DMS153 (cell line): Measurements from ENCODE around the gene HUNK.
"Not testable (repeated sequence)": the region's sequence is repeated elsewhere in the genome, so short reads cannot be mapped to it uniquely, and the experiment has no call there.

Source experiments
- DNase-seq: peaks from one replicate; lab custom pipeline; 2025; lab: John Stamatoyannopoulos, UW

HUNK gene

GRCh38 chr21:31872452-31873274, at the start of gene HUNK:
TSS of gene HUNK (plus strand) at chr21:31873020. CDS start at chr21:31873675, 655 bp downstream.
- peak; percentile 36 for DNase-seq

DNA sequence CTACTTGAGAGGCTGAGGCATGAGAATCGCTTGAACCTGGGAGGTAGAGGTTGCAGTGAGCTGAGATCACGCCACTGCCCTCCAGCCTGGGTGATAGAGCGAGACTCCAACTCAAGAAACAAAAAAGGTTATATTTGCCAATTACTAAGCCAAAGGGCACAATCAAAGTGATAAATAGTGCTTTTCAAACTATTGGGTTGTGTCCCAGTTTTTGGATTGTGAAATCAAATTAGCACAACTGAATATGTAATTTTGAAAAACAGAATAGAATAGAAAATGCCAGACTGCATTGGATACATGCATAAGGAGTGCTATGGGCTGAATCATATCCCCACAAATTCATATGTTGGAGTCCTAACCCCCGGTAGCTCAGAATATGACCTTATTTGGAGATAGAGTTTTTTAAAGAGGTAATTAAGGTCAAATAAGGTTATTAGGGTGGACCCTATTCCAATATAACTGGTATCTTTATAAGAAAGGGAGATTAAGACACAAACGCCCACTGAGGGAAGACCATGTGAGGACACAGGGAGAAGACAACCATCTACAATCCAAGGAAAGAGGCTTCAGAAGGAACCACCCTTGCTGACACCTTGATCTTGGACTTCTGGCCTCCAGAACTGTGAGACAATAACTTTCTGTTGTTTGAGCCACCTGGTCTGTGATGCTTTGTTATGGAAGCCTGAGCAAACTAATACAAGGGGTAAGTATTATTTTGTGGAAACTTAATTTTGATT, 42.9 kb upstream of the HUNK start:
- no peak for DNase-seq

- no peak for DNase-seq
Measured at GRCh38 chr21:31830701-31831100, 42.1 kb upstream of the HUNK start.

- DNase-seq = no peak
Measured at GRCh38 chr21:31837041-31837440, 35.8 kb upstream of the HUNK start.

DNA sequence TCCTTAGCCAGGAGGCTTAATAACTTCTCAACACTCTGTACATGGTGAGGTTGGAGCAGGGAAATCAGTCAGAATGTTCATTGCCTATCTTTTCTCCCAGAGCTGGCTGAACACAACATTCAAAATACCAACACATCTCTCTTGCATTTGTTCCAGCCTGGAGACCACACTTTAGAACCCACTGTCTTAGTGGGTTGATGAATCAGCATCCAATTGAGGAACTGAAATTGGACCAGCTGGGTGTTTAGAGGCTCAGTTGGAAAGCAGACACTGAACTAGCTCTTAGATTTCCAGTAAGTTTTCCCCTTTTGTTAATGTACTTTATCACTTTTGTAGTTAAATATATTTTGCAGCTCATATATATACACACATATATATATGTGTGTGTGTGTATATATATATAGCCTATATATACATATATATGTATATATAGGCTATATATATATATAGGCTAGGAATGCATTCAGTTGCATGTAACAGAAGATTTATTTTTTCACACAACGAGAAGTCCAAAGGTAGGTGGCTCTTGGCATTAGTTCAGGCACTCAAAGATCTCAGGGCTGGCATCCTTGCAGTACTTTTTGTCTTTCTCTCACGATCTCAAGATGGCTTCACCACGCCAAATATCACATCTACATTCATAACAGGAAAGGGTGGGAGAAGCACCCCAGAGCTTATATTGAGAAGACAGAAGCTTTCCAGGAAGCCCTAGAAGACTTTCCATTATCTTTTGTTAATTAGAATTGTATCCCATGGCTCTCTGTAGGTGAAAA, 35.0 kb upstream of the HUNK start:
- no peak for DNase-seq

DNA sequence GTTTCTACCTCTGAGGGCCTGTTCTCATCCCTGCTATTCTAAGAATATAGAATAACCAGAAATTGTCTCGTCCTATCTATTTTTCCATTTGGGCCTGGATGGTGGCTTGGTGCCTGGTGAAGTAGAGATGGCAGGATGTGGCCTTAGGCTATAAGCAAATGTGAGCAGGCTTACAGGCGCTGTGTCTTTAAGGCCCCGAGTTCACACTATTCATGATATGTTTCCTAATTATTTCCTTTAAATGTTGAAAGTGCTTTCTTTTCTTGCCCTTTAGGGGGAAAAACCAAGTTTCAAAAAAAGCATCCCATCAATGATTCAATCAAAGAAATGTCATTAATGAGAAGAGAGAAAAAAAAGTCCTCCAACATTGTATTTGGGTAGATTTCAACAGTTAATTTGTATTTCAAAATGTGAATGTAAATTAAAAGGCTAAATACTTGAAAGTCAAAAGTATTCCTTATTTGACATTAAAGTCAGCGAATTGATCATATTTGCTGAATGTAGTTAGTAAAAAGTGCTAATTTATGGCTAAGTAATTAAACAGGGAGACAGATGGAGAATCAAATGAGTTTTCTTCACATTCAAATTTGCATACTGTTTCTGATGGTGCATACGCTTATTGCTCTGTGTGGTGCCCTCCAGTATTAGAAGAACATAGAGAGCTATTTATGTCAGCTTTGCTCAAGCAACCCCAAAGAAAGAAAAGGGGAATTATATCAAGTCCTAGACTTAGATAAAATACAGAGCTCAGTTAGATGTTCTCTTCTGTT, 34.0 kb upstream of the HUNK start:
- no peak for DNase-seq

DNA sequence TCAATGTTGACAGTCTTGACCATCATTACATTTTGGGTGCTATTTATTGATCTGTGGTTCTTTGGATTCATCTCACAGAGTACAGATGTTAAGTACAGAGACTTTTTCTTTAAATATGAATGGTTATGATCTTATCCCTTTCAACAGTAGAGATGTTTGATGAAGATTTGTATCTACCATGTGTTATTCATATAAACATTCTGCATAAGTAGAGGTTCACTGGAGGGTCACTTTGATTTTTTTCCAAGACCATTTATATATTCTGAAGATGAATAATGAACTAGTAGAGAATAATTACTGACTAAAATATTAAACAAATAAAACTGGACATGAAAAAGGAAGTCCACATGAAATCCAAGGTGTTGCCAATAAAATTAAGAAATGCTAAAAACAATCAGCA, 28.6 kb upstream of the HUNK start:
- DNase-seq = no peak

GRCh38 chr21:31845151-31845729, 27.6 kb upstream of the HUNK start:
- no peak for DNase-seq

DNA sequence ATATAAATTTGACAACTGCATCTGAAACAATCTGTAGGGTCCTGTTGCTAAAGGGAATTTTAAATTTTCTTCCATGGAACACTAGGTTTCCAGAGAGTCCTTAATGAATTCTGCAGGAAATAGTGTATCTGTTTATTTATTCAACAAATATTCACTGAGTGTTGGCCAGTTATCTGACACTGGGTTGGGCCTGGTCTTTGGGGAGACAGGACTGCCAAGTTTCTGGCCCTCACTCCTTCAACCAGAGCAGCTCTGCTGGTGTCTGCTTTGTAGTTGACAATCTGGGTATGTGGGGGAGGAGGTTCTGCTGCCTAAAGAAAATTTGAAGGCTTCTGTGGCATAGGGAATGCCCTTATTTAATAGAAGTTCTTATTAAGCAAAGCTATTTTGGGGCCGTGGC, 26.1 kb upstream of the HUNK start:
- no peak for DNase-seq

DNA sequence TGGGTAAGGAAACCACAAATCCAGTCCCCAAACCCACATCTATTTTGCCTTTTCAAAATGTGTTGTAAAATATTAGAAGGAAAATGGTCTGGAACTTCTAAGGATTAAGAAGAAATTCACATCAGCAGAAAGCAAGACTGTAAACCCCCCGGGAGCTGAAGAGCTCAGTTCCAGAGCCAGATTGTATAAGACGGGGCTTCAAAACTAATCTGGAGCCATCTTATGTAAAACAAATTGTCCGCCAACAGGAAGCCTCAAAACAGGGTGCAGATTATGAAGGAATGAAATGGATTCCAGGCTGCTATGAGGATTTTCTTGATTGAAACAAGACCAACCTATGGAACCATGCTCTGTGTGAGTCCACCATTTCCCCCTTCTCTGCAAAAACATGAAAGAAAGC, 25.1 kb upstream of the HUNK start:
- DNase-seq = no peak

DNA sequence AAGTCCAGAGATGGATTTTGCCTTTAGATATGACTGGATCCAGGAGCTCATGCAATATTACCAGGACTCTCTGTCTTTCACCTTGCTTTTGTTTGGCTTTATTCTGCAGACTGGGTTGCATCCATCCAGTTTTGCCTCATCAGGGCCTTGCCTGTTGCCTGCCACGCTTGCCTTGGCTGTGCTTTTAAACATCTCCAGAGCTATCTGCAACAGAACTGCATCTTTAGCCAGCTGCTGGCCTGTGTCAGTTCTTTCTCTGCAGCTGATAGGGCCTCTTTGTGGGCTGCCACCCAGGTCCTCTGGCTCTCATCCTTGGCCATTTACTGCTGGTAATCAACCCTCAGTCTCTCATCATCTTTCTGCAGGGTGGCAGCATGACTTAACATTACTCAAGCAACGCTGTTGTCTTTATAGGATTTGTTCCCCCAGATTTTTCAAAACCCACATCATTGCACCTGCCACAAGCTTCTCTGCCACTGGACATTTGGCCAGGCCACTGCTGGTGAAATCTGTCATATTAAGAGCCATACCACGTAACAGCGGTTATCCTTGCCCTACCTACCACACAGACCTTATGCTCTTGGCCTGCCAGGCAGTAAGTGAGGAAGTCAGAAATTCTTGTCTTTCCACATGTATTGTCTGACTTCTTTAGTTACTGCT, 24.4 kb upstream of the HUNK start:
- DNase-seq = no peak

DNA sequence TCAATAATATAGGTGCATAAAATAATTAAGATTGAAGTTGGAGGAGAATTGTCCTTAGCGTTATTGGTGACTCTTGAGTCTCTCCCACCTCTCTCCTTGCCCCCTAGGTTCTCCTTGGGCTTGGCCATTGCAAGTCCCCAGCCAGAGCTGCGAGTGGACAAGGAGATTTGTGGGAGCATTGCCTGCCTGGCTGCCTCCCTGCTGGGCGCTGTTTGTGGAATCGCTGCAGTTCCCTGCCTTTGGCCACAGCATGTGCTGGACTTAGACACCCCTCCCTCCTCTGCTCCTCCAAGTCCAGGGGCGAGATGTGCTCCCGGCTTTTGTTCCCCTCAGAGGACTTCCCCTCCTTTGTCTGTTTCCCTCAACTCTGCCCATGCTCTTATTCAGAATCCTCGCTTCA, 21.9 kb upstream of the HUNK start:
- no peak for DNase-seq

GRCh38 chr21:31855180-31855579, 17.6 kb upstream of the HUNK start:
- DNase-seq = no peak

DNA sequence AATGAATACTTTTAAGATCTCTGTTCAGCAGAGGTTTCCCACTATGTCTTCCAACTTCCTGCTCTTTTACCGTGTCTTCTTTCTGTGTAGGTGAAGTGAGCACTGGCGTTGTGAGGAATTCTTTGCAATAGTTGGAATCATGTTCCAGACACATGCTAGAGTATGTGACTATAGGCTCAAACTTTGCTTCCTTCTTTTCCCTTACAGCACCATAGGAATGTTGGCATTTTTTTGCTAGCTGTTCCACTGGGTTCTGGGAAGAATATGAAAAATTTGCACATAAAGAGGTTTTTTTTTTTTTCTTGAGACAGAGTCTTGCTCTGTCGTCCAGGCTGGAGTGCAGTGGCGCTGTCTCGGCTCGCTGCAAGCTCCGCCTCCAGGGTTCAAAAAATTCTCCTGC, 15.7 kb upstream of the HUNK start:
- DNase-seq = no peak

DNA sequence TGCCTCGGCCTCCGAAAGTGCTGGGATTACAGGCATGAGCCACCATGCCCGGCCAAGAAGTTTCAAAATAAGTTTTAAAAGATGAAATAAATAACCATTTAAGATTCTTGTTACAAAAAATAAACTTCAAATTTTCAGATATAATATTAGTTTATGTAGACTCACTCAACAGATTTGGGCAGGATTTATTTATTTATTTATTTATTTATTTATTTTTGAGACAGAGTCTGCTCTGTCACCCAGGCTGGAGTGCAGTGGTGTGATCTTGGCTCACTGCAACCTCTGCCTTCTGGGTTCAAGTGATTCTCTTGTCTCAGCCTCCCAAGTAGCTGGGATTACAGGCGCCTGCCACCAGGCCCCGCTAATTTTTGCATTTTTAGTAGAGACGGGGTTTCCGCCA, 15.2 kb upstream of the HUNK start:
- not testable (repeated sequence) for DNase-seq

DNA sequence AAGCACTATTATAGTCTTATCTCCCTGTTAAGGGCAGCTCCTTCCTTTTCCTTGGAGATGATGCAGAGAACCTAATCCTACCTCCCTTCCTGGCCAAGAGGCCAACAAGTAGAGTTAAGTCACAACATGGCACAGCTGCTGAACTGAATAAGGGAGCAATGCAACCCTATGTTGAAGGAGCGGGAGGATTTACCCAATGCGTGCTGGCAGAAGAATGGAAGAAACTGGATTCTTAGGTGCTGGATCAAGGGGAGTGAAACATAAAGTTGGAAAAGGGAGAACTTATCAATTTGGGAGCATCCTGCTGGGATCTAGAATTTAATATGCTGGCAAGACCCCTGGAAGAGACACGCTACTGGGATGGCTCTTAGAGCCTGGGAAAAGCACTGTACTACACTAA, 12.0 kb upstream of the HUNK start:
- DNase-seq = no peak

DNA sequence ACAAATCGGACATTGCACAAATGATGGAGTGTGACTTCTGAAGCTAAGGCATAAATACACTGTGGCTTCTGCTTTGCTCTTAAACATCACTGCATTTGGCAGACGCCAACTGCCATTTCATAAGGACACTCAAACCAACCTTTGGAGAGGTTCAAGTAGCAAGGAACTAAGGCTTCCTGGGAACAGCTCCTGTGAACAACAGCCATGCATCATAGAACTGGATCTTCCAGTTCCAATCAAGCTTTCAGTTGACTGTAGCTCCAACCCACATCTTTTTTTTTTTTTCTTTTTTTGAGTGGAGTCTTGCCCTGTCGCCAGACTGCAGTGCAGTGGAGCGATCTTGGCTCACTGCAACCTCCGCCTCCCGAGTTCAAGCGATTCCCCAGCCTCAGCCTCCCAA, 10.7 kb upstream of the HUNK start:
- DNase-seq = no peak

GRCh38 chr21:31865429-31865970, 7.3 kb upstream of the HUNK start:
- no peak for DNase-seq

- DNase-seq = peak; percentile 85
Measured at GRCh38 chr21:31866077-31866511, 6.7 kb upstream of the HUNK start.

DNA sequence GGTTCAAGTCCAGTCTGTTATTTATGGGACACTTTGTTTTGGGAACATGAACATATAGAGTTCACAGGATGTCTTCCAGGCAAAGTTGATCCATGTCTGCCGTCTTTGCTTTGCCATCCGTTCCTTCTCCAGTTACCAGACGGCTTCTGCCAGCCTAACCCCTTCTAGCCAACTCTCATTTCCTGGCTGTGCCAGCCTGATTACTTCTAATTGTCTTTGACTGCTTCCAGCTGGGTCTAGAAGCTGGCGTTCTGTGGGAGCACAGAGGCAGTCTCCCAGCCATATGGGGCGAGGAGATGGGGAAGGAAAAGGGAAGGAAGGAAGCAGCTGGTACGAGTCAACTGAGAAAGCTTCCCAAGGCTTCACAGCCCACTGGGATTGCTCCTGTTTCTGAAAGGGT, 3.1 kb upstream of the HUNK start:
- DNase-seq = no peak
